Astrocyte (in vitro differentiated cells and primary cell): Measurements from ENCODE around the gene CRY2. TPM values are rescaled to one million over a fixed set of nuclear protein-coding genes. Genes with fewer than 3 reads are reported as not detected.
A peak's percentile ranks its signal among the peaks of the same experiment; 100 is the strongest.
"Not testable (repeated sequence)": the region's sequence is repeated elsewhere in the genome, so short reads cannot be mapped to it uniquely, and the experiment has no call there.

Experiments used
- DNase-seq: peaks from one replicate; pipeline ENCODE4 v3.0.0-alpha.2; 2010; ENCODE audit warnings: low read depth
- FAIRE-seq: peaks from 2 replicates; lab custom pipeline; 2011; peaks lifted over from hg19 to GRCh38; lab: Jason Lieb, UNC
- H2AFZ ChIP-seq: 2 replicates; pipeline ENCODE4 v1.6.0; 2012; ENCODE audit warnings: low read depth, low read length, inconsistent platforms
- H3K27ac ChIP-seq: 2 replicates; pipeline ENCODE4 v1.5.1; 2011; ENCODE audit warnings: low read depth, low read length, inconsistent platforms
- H3K27me3 ChIP-seq: 2 replicates; pipeline ENCODE4 v1.6.0; 2011; ENCODE audit warnings: low read length, inconsistent platforms; ENCODE audit not compliant: insufficient read depth
- H3K36me3 ChIP-seq: 2 replicates; pipeline ENCODE4 v1.5.1; 2011; ENCODE audit warnings: low read length, inconsistent platforms; ENCODE audit not compliant: insufficient read depth
- H3K4me1 ChIP-seq: 2 replicates; pipeline ENCODE4 v1.5.1; 2011; ENCODE audit warnings: low read length, inconsistent platforms; ENCODE audit not compliant: insufficient read depth
- H3K4me2 ChIP-seq: 2 replicates; pipeline ENCODE4 v1.6.0; 2012; ENCODE audit warnings: low read length, inconsistent platforms
- H3K4me3 ChIP-seq: 2 replicates; pipeline ENCODE4 v1.5.1; 2011; ENCODE audit warnings: low read depth, mild to moderate bottlenecking, low read length, inconsistent platforms; ENCODE audit not compliant: insufficient read depth
- H3K79me2 ChIP-seq: 2 replicates; pipeline ENCODE4 v1.6.0; 2012; ENCODE audit warnings: mild to moderate bottlenecking, low read length, inconsistent platforms; ENCODE audit not compliant: insufficient read depth
- H3K9ac ChIP-seq: 2 replicates; pipeline ENCODE4 v1.6.0; 2012; ENCODE audit warnings: mild to moderate bottlenecking, low read length, inconsistent platforms
- H3K9me3 ChIP-seq: 2 replicates; pipeline ENCODE4 v1.5.1; 2012; ENCODE audit warnings: low read depth, mild to moderate bottlenecking, low read length, inconsistent platforms; ENCODE audit not compliant: insufficient read depth
- H4K20me1 ChIP-seq: 2 replicates; pipeline ENCODE4 v1.6.0; 2012; ENCODE audit warnings: low read length, inconsistent platforms; ENCODE audit not compliant: insufficient read depth
- H3K27ac Mint-ChIP-seq: one replicate; pipeline ENCODE4 v1.8.0; 2021; ENCODE audit warnings: mild to moderate bottlenecking, mixed read lengths; ENCODE audit not compliant: unreplicated experiment
- H3K27me3 Mint-ChIP-seq: one replicate; pipeline ENCODE4 v1.8.0; 2021; ENCODE audit warnings: low read depth, mixed read lengths; ENCODE audit not compliant: unreplicated experiment
- H3K36me3 Mint-ChIP-seq: one replicate; pipeline ENCODE4 v1.8.0; 2021; ENCODE audit warnings: low read depth, mixed read lengths; ENCODE audit not compliant: unreplicated experiment
- H3K4me1 Mint-ChIP-seq: one replicate; pipeline ENCODE4 v1.8.0; 2021; ENCODE audit warnings: low read depth, mixed read lengths; ENCODE audit not compliant: unreplicated experiment
- H3K4me3 Mint-ChIP-seq: one replicate; pipeline ENCODE4 v1.8.0; 2021; ENCODE audit warnings: mild to moderate bottlenecking, moderate library complexity, mixed read lengths; ENCODE audit not compliant: unreplicated experiment
- H3K9me3 Mint-ChIP-seq: one replicate; pipeline ENCODE4 v1.8.0; 2021; ENCODE audit warnings: mild to moderate bottlenecking, mixed read lengths; ENCODE audit not compliant: unreplicated experiment
- CTCF ChIP-seq: IDR thresholded peaks from 2 replicates; pipeline ENCODE4 v1.5.1; 2011; ENCODE audit warnings: low read depth, mild to moderate bottlenecking, inconsistent platforms, low read length, moderate library complexity; ENCODE audit not compliant: insufficient read depth
- EZH2 ChIP-seq: IDR thresholded peaks from 2 replicates; pipeline ENCODE4 v1.6.1; 2012; ENCODE audit warnings: mild to moderate bottlenecking, low read length, inconsistent platforms; ENCODE audit not compliant: insufficient read depth
- total RNA-seq: library from RNA; stranded (reverse); gene quantifications from 2 replicates; pipeline ENCODE4 v1.2.1, GENCODE V29; 2021

Gene CRY2
- total RNA-seq, 1 donor from 2014 or later: 16.9 TPM

DNA sequence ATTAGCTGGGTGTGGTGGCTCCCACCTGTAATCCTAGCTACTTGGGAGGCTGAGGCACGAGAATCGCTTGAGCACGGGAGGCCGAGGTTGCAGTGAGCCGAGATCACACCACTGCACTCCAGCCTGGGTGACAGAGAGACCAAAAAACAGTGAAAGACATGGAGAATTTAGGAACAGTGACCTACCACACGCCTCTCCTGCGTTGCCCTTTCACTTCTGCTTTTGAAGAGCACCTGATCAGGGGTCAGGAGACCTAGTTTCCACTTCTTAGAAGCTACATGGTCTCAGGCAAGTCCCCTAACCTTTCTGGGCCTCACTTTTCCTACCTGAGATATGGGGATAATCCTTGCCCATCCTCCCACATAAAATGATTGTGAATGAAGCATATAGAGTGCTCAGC, 30.1 kb upstream of the CRY2 start:
- Histone ChIP-seq H4K20me1 (peaks cover 9% of the 10 kb centered on the region), H3K36me3 (peaks cover under 1% of the 10 kb centered on the region), H3K27ac (no peak overlapping the region), H3K4me1 (no peaks in the 10 kb centered on the region), H2AFZ (no peak overlapping the region), H3K9ac (no peak overlapping the region), H3K4me3 (no peak overlapping the region), H3K4me2 (no peak overlapping the region), H3K9me3 (no peaks in the 10 kb centered on the region), H3K27me3 (no peaks in the 10 kb centered on the region), H3K79me2 (no peaks in the 10 kb centered on the region)
- Mint-ChIP-seq H3K27ac (no peak overlapping the region), H3K9me3 (no peaks in the 10 kb centered on the region), H3K36me3 (no peaks in the 10 kb centered on the region), H3K4me1 (peaks cover 3% of the 10 kb centered on the region), H3K4me3 (no peak overlapping the region), H3K27me3 (no peaks in the 10 kb centered on the region)
- DNase-seq (no peak), FAIRE-seq (no peak)
- TF ChIP-seq CTCF (no peak), EZH2 (no peak)

GRCh38 chr11:45818961-45819605, 28.2 kb upstream of the CRY2 start:
- Histone ChIP-seq H2AFZ (no peak overlapping the region), H3K79me2 (no peaks in the 10 kb centered on the region), H3K4me3 (no peak overlapping the region), H4K20me1 (no peaks in the 10 kb centered on the region), H3K4me1 (no peaks in the 10 kb centered on the region), H3K9me3 (no peaks in the 10 kb centered on the region), H3K27ac (no peak overlapping the region), H3K27me3 (no peaks in the 10 kb centered on the region), H3K4me2 (no peak overlapping the region), H3K36me3 (no peaks in the 10 kb centered on the region), H3K9ac (no peak overlapping the region)
- Mint-ChIP-seq H3K36me3 (no peaks in the 10 kb centered on the region), H3K4me1 (peaks cover 15% of the 10 kb centered on the region), H3K27me3 (no peaks in the 10 kb centered on the region), H3K27ac (no peak overlapping the region), H3K9me3 (no peaks in the 10 kb centered on the region), H3K4me3 (no peak overlapping the region)
- DNase-seq (no peak), FAIRE-seq (no peak)
- TF ChIP-seq EZH2 (no peak), CTCF (no peak)

GRCh38 chr11:45820211-45820857, 26.9 kb upstream of the CRY2 start:
- H3K79me2 ChIP-seq: no peaks in the 10 kb centered on the region
- H3K4me2 ChIP-seq: no peak overlapping the region
- no peaks in the 10 kb centered on the region for H3K9me3 Mint-ChIP-seq
- H3K4me3 Mint-ChIP-seq: no peak overlapping the region
- H2AFZ ChIP-seq: no peak overlapping the region
- no peaks in the 10 kb centered on the region for H3K9me3 ChIP-seq
- no peaks in the 10 kb centered on the region for H3K36me3 ChIP-seq
- DNase-seq (no peak), FAIRE-seq (no peak)
- H3K36me3 Mint-ChIP-seq: no peaks in the 10 kb centered on the region
- H3K4me1 ChIP-seq: no peaks in the 10 kb centered on the region
- no peaks in the 10 kb centered on the region for H4K20me1 ChIP-seq
- no peak overlapping the region for H3K4me3 ChIP-seq
- H3K9ac ChIP-seq: no peak overlapping the region
- peaks cover 4% of the 10 kb centered on the region for H3K27me3 Mint-ChIP-seq
- TF ChIP-seq EZH2 (no peak), CTCF (no peak)
- no peak overlapping the region for H3K27ac ChIP-seq
- peaks cover 15% of the 10 kb centered on the region for H3K4me1 Mint-ChIP-seq
- H3K27me3 ChIP-seq: no peaks in the 10 kb centered on the region
- H3K27ac Mint-ChIP-seq: no peak overlapping the region

DNA sequence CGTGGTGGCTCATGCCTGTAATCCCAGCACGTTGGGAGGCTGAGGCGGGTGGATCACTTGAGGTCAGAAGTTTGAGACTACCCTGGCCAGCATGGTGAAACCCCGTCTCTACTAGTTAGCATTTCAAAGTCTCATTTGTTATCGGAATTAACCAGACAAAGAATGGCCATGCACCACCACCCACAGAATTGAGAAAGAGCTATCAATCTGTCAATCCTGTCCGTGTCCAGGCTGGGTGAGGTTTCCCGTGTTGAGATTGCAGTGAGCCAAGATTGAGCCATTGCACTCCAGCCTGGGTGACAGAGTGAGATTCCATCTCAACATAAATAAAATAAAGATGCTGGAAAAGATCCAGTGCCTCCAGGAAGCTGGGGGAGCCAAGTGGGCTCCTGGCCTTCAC, 20.8 kb upstream of the CRY2 start:
- not testable (repeated sequence) for H3K9me3 Mint-ChIP-seq, DNase-seq, H3K4me3 Mint-ChIP-seq, H3K4me1 ChIP-seq, H3K27ac ChIP-seq, H3K36me3 ChIP-seq, H3K4me3 ChIP-seq, H4K20me1 ChIP-seq, H3K9ac ChIP-seq, H2AFZ ChIP-seq, H3K36me3 Mint-ChIP-seq, H3K9me3 ChIP-seq, H3K79me2 ChIP-seq, H3K4me2 ChIP-seq, H3K27ac Mint-ChIP-seq
- Mint-ChIP-seq H3K27me3 (peaks cover 45% of the 10 kb centered on the region), H3K4me1 (peaks cover 11% of the 10 kb centered on the region)
- H3K27me3 ChIP-seq: peaks cover 22% of the 10 kb centered on the region
- FAIRE-seq: peak; percentile 100
